ENCODE results near the gene ITGB4. TPM values are rescaled to one million over a fixed set of nuclear protein-coding genes. Genes with fewer than 3 reads are reported as not detected.
A peak's percentile ranks its signal among the peaks of the same experiment; 100 is the strongest.

The ITGB4 gene
- total and polyA plus RNA-seq, 2 of the 13 experiments (the other 11 are each of a cell fraction or from before 2014, with no cell fraction given), result 6.9 to 14.5 TPM

DNA sequence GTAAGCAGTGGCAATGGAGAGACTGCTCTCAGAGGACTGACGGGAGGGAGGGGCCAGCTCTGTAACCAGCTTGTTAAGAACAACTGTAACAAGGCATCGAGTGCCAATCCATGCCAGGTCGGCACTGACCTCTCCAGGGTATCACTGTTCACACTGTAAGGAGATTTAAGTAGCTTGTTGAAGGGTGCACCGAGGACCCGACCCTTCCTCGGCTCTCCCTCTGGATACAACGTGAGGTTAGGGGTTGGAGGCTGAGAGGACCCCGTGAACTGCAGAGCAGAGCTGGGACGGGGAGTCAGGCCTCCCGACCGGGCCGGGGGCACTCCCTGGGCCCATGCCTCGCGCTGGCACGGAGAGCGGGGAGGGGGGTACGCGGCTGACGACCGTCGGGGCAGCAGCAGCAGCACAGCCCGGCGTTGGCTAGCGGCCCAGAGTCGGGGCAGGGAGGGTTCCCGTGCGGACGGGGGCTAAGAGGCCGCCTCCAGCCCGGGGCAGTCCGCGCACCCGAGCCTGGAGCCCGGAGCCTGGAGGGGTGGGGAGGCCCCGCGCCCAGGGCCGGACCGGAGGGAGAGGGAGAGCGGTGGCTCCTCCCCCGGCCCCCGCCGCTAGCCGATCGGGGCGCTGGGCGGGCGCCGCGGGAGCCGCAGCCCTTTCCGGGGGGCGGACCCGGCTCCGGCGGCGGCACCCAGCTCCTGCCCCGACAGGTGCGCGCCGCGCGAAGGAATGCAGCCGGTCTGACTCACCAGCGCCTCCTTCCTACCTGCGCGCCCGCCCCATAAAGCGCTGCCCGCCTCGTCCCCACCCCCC is at the start of gene ITGB4 (continued):
- TF ChIP-seq, protein P1, sequence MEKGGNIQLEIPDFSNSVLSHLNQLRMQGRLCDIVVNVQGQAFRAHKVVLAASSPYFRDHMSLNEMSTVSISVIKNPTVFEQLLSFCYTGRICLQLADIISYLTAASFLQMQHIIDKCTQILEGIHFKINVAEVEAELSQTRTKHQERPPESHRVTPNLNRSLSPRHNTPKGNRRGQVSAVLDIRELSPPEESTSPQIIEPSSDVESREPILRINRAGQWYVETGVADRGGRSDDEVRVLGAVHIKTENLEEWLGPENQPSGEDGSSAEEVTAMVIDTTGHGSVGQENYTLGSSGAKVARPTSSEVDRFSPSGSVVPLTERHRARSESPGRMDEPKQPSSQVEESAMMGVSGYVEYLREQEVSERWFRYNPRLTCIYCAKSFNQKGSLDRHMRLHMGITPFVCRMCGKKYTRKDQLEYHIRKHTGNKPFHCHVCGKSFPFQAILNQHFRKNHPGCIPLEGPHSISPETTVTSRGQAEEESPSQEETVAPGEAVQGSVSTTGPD (CRISPR knock-in tag; IDR thresholded peaks at IDR 0.05), result no peak
- TF ChIP-seq, protein P2, sequence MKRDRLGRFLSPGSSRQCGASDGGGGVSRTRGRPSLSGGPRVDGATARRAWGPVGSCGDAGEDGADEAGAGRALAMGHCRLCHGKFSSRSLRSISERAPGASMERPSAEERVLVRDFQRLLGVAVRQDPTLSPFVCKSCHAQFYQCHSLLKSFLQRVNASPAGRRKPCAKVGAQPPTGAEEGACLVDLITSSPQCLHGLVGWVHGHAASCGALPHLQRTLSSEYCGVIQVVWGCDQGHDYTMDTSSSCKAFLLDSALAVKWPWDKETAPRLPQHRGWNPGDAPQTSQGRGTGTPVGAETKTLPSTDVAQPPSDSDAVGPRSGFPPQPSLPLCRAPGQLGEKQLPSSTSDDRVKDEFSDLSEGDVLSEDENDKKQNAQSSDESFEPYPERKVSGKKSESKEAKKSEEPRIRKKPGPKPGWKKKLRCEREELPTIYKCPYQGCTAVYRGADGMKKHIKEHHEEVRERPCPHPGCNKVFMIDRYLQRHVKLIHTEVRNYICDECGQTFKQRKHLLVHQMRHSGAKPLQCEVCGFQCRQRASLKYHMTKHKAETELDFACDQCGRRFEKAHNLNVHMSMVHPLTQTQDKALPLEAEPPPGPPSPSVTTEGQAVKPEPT (CRISPR knock-in tag; IDR thresholded peaks at IDR 0.05; ENCODE audit: low read depth), result no peak
- no peak for TF ChIP-seq POLR2A (IDR thresholded peaks at IDR 0.05; ENCODE audit: insufficient read depth in 1 of 2, low read depth in 2 of 2, low read length in 2 of 2)
- TF ChIP-seq, protein P3, sequence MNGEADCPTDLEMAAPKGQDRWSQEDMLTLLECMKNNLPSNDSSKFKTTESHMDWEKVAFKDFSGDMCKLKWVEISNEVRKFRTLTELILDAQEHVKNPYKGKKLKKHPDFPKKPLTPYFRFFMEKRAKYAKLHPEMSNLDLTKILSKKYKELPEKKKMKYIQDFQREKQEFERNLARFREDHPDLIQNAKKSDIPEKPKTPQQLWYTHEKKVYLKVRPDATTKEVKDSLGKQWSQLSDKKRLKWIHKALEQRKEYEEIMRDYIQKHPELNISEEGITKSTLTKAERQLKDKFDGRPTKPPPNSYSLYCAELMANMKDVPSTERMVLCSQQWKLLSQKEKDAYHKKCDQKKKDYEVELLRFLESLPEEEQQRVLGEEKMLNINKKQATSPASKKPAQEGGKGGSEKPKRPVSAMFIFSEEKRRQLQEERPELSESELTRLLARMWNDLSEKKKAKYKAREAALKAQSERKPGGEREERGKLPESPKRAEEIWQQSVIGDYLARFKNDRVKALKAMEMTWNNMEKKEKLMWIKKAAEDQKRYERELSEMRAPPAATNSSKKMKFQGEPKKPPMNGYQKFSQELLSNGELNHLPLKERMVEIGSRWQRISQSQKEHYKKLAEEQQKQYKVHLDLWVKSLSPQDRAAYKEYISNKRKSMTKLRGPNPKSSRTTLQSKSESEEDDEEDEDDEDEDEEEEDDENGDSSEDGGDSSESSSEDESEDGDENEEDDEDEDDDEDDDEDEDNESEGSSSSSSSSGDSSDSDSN (CRISPR knock-in tag; IDR thresholded peaks at IDR 0.05), result peak; percentile 73
- no peak for TF ChIP-seq ZNF207 (IDR thresholded peaks at IDR 0.05; ENCODE audit: borderline replicate concordance)
- TF ChIP-seq ZNF251 (CRISPR knock-in tag; IDR thresholded peaks at IDR 0.05), result no peak
- no peak for TF ChIP-seq NR1H2 (CRISPR knock-in tag; IDR thresholded peaks at IDR 0.05; ENCODE audit: borderline replicate concordance, low read depth)
- no peak for TF ChIP-seq ZNF335 (CRISPR knock-in tag; IDR thresholded peaks at IDR 0.05)
- TF ChIP-seq KAT2B (IDR thresholded peaks at IDR 0.05; ENCODE audit: borderline replicate concordance, low read depth, low read length), result no peak
- TF ChIP-seq, protein P4, sequence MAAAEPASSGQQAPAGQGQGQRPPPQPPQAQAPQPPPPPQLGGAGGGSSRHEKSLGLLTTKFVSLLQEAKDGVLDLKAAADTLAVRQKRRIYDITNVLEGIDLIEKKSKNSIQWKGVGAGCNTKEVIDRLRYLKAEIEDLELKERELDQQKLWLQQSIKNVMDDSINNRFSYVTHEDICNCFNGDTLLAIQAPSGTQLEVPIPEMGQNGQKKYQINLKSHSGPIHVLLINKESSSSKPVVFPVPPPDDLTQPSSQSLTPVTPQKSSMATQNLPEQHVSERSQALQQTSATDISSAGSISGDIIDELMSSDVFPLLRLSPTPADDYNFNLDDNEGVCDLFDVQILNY (CRISPR knock-in tag; conservative IDR thresholded peaks at IDR 0.05), result no peak
- TF ChIP-seq ZNF841 (CRISPR knock-in tag; IDR thresholded peaks at IDR 0.05; ENCODE audit: borderline replicate concordance), result no peak
- TF ChIP-seq, protein P5, sequence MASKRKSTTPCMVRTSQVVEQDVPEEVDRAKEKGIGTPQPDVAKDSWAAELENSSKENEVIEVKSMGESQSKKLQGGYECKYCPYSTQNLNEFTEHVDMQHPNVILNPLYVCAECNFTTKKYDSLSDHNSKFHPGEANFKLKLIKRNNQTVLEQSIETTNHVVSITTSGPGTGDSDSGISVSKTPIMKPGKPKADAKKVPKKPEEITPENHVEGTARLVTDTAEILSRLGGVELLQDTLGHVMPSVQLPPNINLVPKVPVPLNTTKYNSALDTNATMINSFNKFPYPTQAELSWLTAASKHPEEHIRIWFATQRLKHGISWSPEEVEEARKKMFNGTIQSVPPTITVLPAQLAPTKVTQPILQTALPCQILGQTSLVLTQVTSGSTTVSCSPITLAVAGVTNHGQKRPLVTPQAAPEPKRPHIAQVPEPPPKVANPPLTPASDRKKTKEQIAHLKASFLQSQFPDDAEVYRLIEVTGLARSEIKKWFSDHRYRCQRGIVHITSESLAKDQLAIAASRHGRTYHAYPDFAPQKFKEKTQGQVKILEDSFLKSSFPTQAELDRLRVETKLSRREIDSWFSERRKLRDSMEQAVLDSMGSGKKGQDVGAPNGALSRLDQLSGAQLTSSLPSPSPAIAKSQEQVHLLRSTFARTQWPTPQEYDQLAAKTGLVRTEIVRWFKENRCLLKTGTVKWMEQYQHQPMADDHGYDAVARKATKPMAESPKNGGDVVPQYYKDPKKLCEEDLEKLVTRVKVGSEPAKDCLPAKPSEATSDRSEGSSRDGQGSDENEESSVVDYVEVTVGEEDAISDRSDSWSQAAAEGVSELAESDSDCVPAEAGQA (IDR thresholded peaks at IDR 0.05; ENCODE audit: low read depth), result no peak
- TF ChIP-seq, protein P5 (CRISPR knock-in tag; IDR thresholded peaks at IDR 0.05; ENCODE audit: borderline replicate concordance), result 0 out of 2 replicates have a peak, but pooled peaks have one; percentile 26
- TF ChIP-seq, protein P6, sequence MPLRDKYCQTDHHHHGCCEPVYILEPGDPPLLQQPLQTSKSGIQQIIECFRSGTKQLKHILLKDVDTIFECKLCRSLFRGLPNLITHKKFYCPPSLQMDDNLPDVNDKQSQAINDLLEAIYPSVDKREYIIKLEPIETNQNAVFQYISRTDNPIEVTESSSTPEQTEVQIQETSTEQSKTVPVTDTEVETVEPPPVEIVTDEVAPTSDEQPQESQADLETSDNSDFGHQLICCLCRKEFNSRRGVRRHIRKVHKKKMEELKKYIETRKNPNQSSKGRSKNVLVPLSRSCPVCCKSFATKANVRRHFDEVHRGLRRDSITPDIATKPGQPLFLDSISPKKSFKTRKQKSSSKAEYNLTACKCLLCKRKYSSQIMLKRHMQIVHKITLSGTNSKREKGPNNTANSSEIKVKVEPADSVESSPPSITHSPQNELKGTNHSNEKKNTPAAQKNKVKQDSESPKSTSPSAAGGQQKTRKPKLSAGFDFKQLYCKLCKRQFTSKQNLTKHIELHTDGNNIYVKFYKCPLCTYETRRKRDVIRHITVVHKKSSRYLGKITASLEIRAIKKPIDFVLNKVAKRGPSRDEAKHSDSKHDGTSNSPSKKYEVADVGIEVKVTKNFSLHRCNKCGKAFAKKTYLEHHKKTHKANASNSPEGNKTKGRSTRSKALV (CRISPR knock-in tag; IDR thresholded peaks at IDR 0.05), result no peak
